ENCODE results near the gene NECTIN4. TPM values are rescaled to one million over a fixed set of nuclear protein-coding genes. Genes with fewer than 3 reads are reported as not detected.

NECTIN4 gene
- total and polyA plus RNA-seq, 10 of the 15 experiments (the other 5 are each of a cell fraction or from before 2014, with no cell fraction given): 2.8 to 8.7 (median 3.7) TPM

- TF ChIP-seq ZBTB40 (IDR thresholded peaks at IDR 0.05; ENCODE audit: borderline replicate concordance) (peak; percentile 96), ZSCAN29 (IDR thresholded peaks at IDR 0.05) (0 out of 2 replicates have a peak, but pooled peaks have one; percentile 16), GATAD2B (conservative IDR thresholded peaks at IDR 0.05; ENCODE audit: low read depth) (no peak), RELA (IDR thresholded peaks at IDR 0.05; ENCODE audit: borderline replicate concordance, partially characterized antibody) (no peak), NFIC (IDR thresholded peaks at IDR 0.05; ENCODE audit: low read depth, low read length) (peak; percentile 73), ATF3 (IDR thresholded peaks at IDR 0.05; ENCODE audit: borderline replicate concordance, extremely low read depth, low read depth, low read length) (no peak), CHD4 (IDR thresholded peaks at IDR 0.05) (no peak), LARP7 (IDR thresholded peaks at IDR 0.05) (peak; percentile 47; the same call in 1 of the 2 replicates), TCF3 (IDR thresholded peaks at IDR 0.05; ENCODE audit: borderline replicate concordance, insufficient read depth, low read depth, low read length) (no peak), ATF7 (IDR thresholded peaks at IDR 0.05; ENCODE audit: low read depth) (no peak), RBBP5 (conservative IDR thresholded peaks at IDR 0.05) (no peak), EED (IDR thresholded peaks at IDR 0.05; ENCODE audit: low read depth) (0 out of 2 replicates have a peak, but pooled peaks have one; percentile 7), POLR2A (IDR thresholded peaks at IDR 0.05; ENCODE audit: low read depth, low read length) (peak; percentile 90), SREBF1 (IDR thresholded peaks at IDR 0.05; ENCODE audit: low read length) (no peak; the same call in 1 of the 2 replicates), MAX (IDR thresholded peaks at IDR 0.05; ENCODE audit: low read depth, low read length) (no peak), SREBF2 (IDR thresholded peaks at IDR 0.05; ENCODE audit: low read length) (no peak), FOS (IDR thresholded peaks at IDR 0.05; ENCODE audit: borderline replicate concordance, extremely low read depth, insufficient read length) (no peak), USF2 (IDR thresholded peaks at IDR 0.05; ENCODE audit: borderline replicate concordance, low read depth, low read length) (no peak), CREM (IDR thresholded peaks at IDR 0.05; ENCODE audit: low read depth) (peak; percentile 68; the same call in 1 of the 2 replicates), ZNF217 (IDR thresholded peaks at IDR 0.05) (no peak; the same call in 1 of the 2 replicates), BHLHE40 (IDR thresholded peaks at IDR 0.05; ENCODE audit: borderline replicate concordance in 1 of 2, low read depth in 2 of 2, low read length in 1 of 2) (no peak), NFXL1 (IDR thresholded peaks at IDR 0.05; ENCODE audit: borderline replicate concordance) (no peak), MEF2B (IDR thresholded peaks at IDR 0.05; ENCODE audit: partially characterized antibody, poor library complexity, severe bottlenecking) (peak; percentile 42), SMC3 (IDR thresholded peaks at IDR 0.05; ENCODE audit: borderline replicate concordance, low read length) (no peak; the same call in 1 of the 2 replicates)
Measured at GRCh38 chr1:161045736-161046604, 43.4 kb downstream of the NECTIN4 start, which contains the start of gene USF1 (continued).

Measured in GM12878 (cell line).